SU-DHL-6 (cell line): Measurements from ENCODE around the gene TEDDM1.

Experiments used
- CTCF ChIP-seq: fragments of 200-600 bp; sonication (generic); IDR thresholded peaks from one replicate; pipeline ENCODE4 v1.5.1; 2017; ENCODE audit warnings: antibody characterized with exemption, mild to moderate bottlenecking, low read length, moderate library complexity; ENCODE audit not compliant: insufficient read depth, poor library complexity, severe bottlenecking
- EZH2phosphoT487 ChIP-seq: fragments of 200-600 bp; sonication (generic), shearing (Covaris generic); conservative IDR thresholded peaks from 2 replicates; pipeline ENCODE4 v1.6.1; 2018; ENCODE audit warnings: mild to moderate bottlenecking, antibody characterized with exemption, low read length, moderate library complexity, mixed read lengths

DNA sequence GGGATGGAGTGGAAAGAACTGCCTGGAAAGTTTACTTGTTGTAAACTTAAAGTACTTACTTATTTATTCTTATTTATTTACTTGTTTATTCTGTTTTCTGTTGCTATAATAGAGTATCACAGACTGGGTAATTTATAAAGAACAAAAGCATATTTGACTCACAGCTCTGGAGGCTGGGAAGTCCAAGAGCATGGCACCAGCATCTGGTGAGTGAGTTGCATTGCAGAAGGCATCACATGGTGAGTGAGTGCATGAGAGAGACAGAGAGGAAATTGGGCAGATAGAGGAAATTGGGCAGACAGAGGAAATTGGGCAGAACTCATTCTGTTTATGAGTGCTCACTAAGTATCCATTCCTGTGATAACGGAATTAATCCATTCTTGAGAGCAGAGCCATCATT is 37.9 kb upstream of the TEDDM1 start:
- TF ChIP-seq CTCF (no peak), EZH2phosphoT487 (no peak)
